CD14-positive monocyte (primary cell): Measurements from ENCODE around the gene CLIP4. TPM values are rescaled to one million over a fixed set of nuclear protein-coding genes. Genes with fewer than 3 reads are reported as not detected.

ENCODE experiments used
- DNase-seq, 3 donors: peaks; one replicate each; pipeline ENCODE4 v3.0.0-alpha.2; 2011 to 2022
- H2AFZ ChIP-seq: 2 replicates; pipeline ENCODE4 v1.6.0; 2012; ENCODE audit warnings: mild to moderate bottlenecking, low read depth, low read length, inconsistent platforms; ENCODE audit not compliant: insufficient read depth, poor library complexity, severe bottlenecking
- H3K27ac ChIP-seq, 2 donors: 1 replicate in 1 of 2; 2 replicates in 1 of 2; pipeline ENCODE4 v1.5.1; 2012 to 2013; ENCODE audit warnings: low read length in 2 of 2, control low read depth in 1 of 2, inconsistent platforms in 1 of 2, low read depth in 1 of 2, mild to moderate bottlenecking in 1 of 2
- H3K27me3 ChIP-seq, 2 donors: one replicate each; pipeline versions ENCODE4 v1.6.0 to v1.6.1; 2011 to 2013; ENCODE audit warnings: low read length in 2 of 2; ENCODE audit not compliant: control insufficient read depth in 2 of 2, insufficient read depth in 2 of 2
- H3K36me3 ChIP-seq, 2 donors: replicated peaks in 1 of 2; 1 replicate in 1 of 2; 2 replicates in 1 of 2; pipeline versions ENCODE4 v1.5.1 to v1.6.1; 2012 to 2013; ENCODE audit warnings: low read length in 2 of 2, control low read depth in 1 of 2, inconsistent platforms in 1 of 2, mild to moderate bottlenecking in 1 of 2; ENCODE audit not compliant: insufficient read depth in 2 of 2, control insufficient read depth in 1 of 2
- H3K4me1 ChIP-seq, 2 donors: 1 replicate in 1 of 2; 2 replicates in 1 of 2; pipeline versions ENCODE4 v1.5.1 to v1.6.1; 2012 to 2013; ENCODE audit warnings: low read length in 2 of 2, control low read depth in 1 of 2, inconsistent platforms in 1 of 2, mild to moderate bottlenecking in 1 of 2, moderate library complexity in 1 of 2; ENCODE audit not compliant: insufficient read depth in 2 of 2, control insufficient read depth in 1 of 2
- H3K4me2 ChIP-seq: replicated peaks from 2 replicates; pipeline ENCODE3; 2012; ENCODE audit warnings: low read length, moderate library complexity, mild to moderate bottlenecking; ENCODE audit not compliant: poor library complexity, severe bottlenecking; ENCODE audit errors: extremely low read depth
- H3K4me3 ChIP-seq, 3 experiments: fragments of 200-600 bp in 1 of 3; sonication (generic) in 1 of 3; replicated peaks in 1 of 3; 1 replicate in 2 of 3; 2 replicates in 1 of 3; pipeline ENCODE4 v1.5.1; 2011 to 2013; ENCODE audit warnings: low read length in 3 of 3, mild to moderate bottlenecking in 3 of 3, control low read depth in 2 of 3, low read depth in 2 of 3, inconsistent platforms in 1 of 3, moderate library complexity in 1 of 3
- H3K79me2 ChIP-seq: 2 replicates; pipeline ENCODE4 v1.6.0; 2012; ENCODE audit warnings: mild to moderate bottlenecking, control low read depth, inconsistent platforms, low read length, moderate library complexity; ENCODE audit not compliant: insufficient read depth
- H3K9ac ChIP-seq: 2 replicates; pipeline ENCODE4 v1.6.0; 2017; ENCODE audit warnings: low read length, mild to moderate bottlenecking; ENCODE audit not compliant: insufficient read depth, poor library complexity, severe bottlenecking
- H3K9me3 ChIP-seq, 2 donors: replicated peaks in 1 of 2; 1 replicate in 1 of 2; 2 replicates in 1 of 2; pipeline versions ENCODE4 v1.5.1 to v1.6.1; 2012 to 2013; ENCODE audit warnings: low read length in 2 of 2, control low read depth in 1 of 2; ENCODE audit not compliant: control insufficient read depth in 1 of 2, insufficient read depth in 1 of 2
- H4K20me1 ChIP-seq: 2 replicates; pipeline ENCODE4 v1.6.0; 2012; ENCODE audit warnings: mild to moderate bottlenecking, low read length, control low read depth, moderate library complexity; ENCODE audit not compliant: insufficient read depth
- H3K27ac Mint-ChIP-seq, 7 donors: one replicate each; pipeline ENCODE4 v1.8.0; 2020; ENCODE audit warnings: mild to moderate bottlenecking in 7 of 7, mixed read lengths in 7 of 7, moderate library complexity in 6 of 7, inconsistent platforms in 2 of 7
- H3K27me3 Mint-ChIP-seq, 3 donors: one replicate each; pipeline ENCODE4 v1.8.0; 2021 to 2022; ENCODE audit warnings: low read depth in 3 of 3, mild to moderate bottlenecking in 3 of 3, mixed read lengths in 3 of 3, moderate library complexity in 3 of 3, inconsistent platforms in 1 of 3
- H3K36me3 Mint-ChIP-seq, 2 donors: one replicate each; pipeline ENCODE4 v1.8.0; 2020; ENCODE audit warnings: mixed read lengths in 2 of 2, inconsistent platforms in 1 of 2, mild to moderate bottlenecking in 1 of 2
- H3K4me1 Mint-ChIP-seq: one replicate; pipeline ENCODE4 v1.8.0; 2020; ENCODE audit warnings: mild to moderate bottlenecking, mixed read lengths
- H3K4me3 Mint-ChIP-seq, 2 donors: one replicate each; pipeline ENCODE4 v1.8.0; 2020; ENCODE audit warnings: mild to moderate bottlenecking in 2 of 2, mixed read lengths in 2 of 2, moderate library complexity in 1 of 2
- H3K9me3 Mint-ChIP-seq, 7 donors: one replicate each; pipeline ENCODE4 v1.8.0; 2020 to 2022; ENCODE audit warnings: mixed read lengths in 7 of 7, mild to moderate bottlenecking in 6 of 7, moderate library complexity in 6 of 7, inconsistent platforms in 2 of 7
- CTCF ChIP-seq: fragments of 200-600 bp; IDR thresholded peaks from one replicate; pipeline ENCODE4 v1.8.0; 2022; ENCODE audit warnings: antibody characterized with exemption, mild to moderate bottlenecking
- WGBS: methylation state at CpG from one replicate; pipeline ENCODE4 v1.1.5; 2013; ENCODE audit warnings: missing lambda C conversion rate; ENCODE audit not compliant: insufficient coverage; 5-methylcytosine and 5-hydroxymethylcytosine counted together
- intact Hi-C, 2 donors: fragments of 100-400 bp; cut with micrococcal nuclease; formaldehyde crosslinking; loops; one replicate each; pipeline versions ENCODE4 v1.15.0 to v1.15.1; 2023
- polyA plus RNA-seq, 3 donors: library from polyadenylated mRNA; depleted of rRNA in 1 of 3; unstranded in 2 of 3; stranded (reverse) in 1 of 3; fragments of 300-500 nt in 2 of 3; fragments of >200 nt in 1 of 3; fragmentation: Illumina TruSeq in 2 of 3; gene quantifications; 1 replicate in 2 of 3; 2 replicates in 1 of 3; pipeline ENCODE4 v1.2.3, GENCODE V29; 2012 to 2021

The CLIP4 gene
- polyA plus RNA-seq, 3 donors = 19.6 to 29.8 (median 21.7) TPM

- Histone ChIP-seq H4K20me1 (no peaks in the 10 kb centered on the region), H3K4me1 (peaks cover 11 to 16% of the 10 kb centered on the region in 2 donors), H3K4me2 (no peak overlapping the region), H2AFZ (no peak overlapping the region), H3K4me3 (no peak overlapping the region), H3K9me3 (no peaks in the 10 kb centered on the region), H3K9ac (no peak overlapping the region), H3K27ac (no peak overlapping the region), H3K36me3 (no peaks in the 10 kb centered on the region), H3K79me2 (no peaks in the 10 kb centered on the region), H3K27me3 (peaks cover 0 to 18% of the 10 kb centered on the region in 2 donors)
- peak in 1 of 3 donors; percentile 33 for DNase-seq
- peaks cover 18 to 43% (median 20%) of the 10 kb centered on the region in 3 donors for H3K27me3 Mint-ChIP-seq
- 43% methylated on average over 6 of the region's 7 CpGs for WGBS
- no peak for TF ChIP-seq CTCF
- intact Hi-C loops = no loop called here
- H3K36me3 Mint-ChIP-seq = no peaks in the 10 kb centered on the region
- H3K27ac Mint-ChIP-seq = peak overlapping the region in 4 of 7 donors; percentile 12 to 64 (median 48)
- H3K4me3 Mint-ChIP-seq = peak overlapping the region in 1 of 2 donors; percentile 49
- H3K9me3 Mint-ChIP-seq = no peaks in the 10 kb centered on the region
- peaks cover 10% of the 10 kb centered on the region for H3K4me1 Mint-ChIP-seq
Observed at GRCh38 chr2:29223851-29224692, 108.9 kb downstream of the CLIP4 start.

- Histone ChIP-seq H2AFZ (no peak overlapping the region), H3K9ac (no peak overlapping the region), H3K4me3 (no peak overlapping the region), H3K27me3 (peaks cover 0 to 18% of the 10 kb centered on the region in 2 donors), H3K4me2 (no peak overlapping the region), H3K9me3 (no peaks in the 10 kb centered on the region), H3K79me2 (no peaks in the 10 kb centered on the region), H3K27ac (no peak overlapping the region), H4K20me1 (no peaks in the 10 kb centered on the region), H3K4me1 (peaks cover 11 to 16% of the 10 kb centered on the region in 2 donors), H3K36me3 (no peaks in the 10 kb centered on the region)
- Mint-ChIP-seq H3K27me3 (peaks cover 20 to 43% (median 24%) of the 10 kb centered on the region in 3 donors), H3K4me1 (peaks cover 10% of the 10 kb centered on the region), H3K27ac (no peak overlapping the region), H3K9me3 (no peaks in the 10 kb centered on the region), H3K36me3 (no peaks in the 10 kb centered on the region), H3K4me3 (no peak overlapping the region)
- no peak for DNase-seq
- 90% methylated on average over 12 of the region's 17 CpGs for WGBS
- intact Hi-C loops = no loop called here
- no peak for TF ChIP-seq CTCF
Observed at GRCh38 chr2:29224693-29225551, 109.7 kb downstream of the CLIP4 start.
